LNCAP (cell line): ENCODE results near the gene KNDC1.

Experiments used
- TF ChIP-seq, protein P1 (sequence below): fragments of 450-650 bp; IDR thresholded peaks from 2 replicates; pipeline ENCODE4 v1.5.1; 2017; ENCODE audit warnings: mild to moderate bottlenecking

KNDC1 gene

GRCh38 chr10:133275684-133276092, 115.7 kb downstream of the KNDC1 start:
- TF ChIP-seq, protein P1, sequence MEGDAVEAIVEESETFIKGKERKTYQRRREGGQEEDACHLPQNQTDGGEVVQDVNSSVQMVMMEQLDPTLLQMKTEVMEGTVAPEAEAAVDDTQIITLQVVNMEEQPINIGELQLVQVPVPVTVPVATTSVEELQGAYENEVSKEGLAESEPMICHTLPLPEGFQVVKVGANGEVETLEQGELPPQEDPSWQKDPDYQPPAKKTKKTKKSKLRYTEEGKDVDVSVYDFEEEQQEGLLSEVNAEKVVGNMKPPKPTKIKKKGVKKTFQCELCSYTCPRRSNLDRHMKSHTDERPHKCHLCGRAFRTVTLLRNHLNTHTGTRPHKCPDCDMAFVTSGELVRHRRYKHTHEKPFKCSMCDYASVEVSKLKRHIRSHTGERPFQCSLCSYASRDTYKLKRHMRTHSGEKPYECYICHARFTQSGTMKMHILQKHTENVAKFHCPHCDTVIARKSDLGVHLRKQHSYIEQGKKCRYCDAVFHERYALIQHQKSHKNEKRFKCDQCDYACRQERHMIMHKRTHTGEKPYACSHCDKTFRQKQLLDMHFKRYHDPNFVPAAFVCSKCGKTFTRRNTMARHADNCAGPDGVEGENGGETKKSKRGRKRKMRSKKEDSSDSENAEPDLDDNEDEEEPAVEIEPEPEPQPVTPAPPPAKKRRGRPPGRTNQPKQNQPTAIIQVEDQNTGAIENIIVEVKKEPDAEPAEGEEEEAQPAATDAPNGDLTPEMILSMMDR, result no peak
